EL (cell line): Measurements from ENCODE around the gene EED.
"Not testable (repeated sequence)": the region's sequence is repeated elsewhere in the genome, so short reads cannot be mapped to it uniquely, and the experiment has no call there.

Experiments used
- DNase-seq: peaks from one replicate; pipeline ENCODE4 v3.0.0-alpha.2; 2016

Gene EED

GRCh38 chr11:86301742-86302091, 57.2 kb downstream of the EED start:
- no peak for DNase-seq

GRCh38 chr11:86302092-86302793, 57.7 kb downstream of the EED start, which contains the start of gene HIKESHI:
Gene HIKESHI (plus strand): TSS chr11:86302240. CDS start chr11:86302449, 209 bp downstream.
- peak; percentile 98 for DNase-seq

- peak; percentile 35 for DNase-seq
Measured at GRCh38 chr11:86303257-86303656, 58.7 kb downstream of the EED start.

GRCh38 chr11:86308710-86309109, 64.2 kb downstream of the EED start:
- DNase-seq: not testable (repeated sequence)

GRCh38 chr11:86313793-86314192, 69.2 kb downstream of the EED start:
- DNase-seq: no peak

- DNase-seq: no peak
Measured at GRCh38 chr11:86314636-86315035, 70.1 kb downstream of the EED start.
